ENCODE measurements around the gene SNTA1. TPM values are rescaled to one million over a fixed set of nuclear protein-coding genes. Genes with fewer than 3 reads are reported as not detected.

The SNTA1 gene
- polyA plus RNA-seq, 1 of the 3 experiments (the other 2 are of a cell fraction): 11.2 TPM

DNA sequence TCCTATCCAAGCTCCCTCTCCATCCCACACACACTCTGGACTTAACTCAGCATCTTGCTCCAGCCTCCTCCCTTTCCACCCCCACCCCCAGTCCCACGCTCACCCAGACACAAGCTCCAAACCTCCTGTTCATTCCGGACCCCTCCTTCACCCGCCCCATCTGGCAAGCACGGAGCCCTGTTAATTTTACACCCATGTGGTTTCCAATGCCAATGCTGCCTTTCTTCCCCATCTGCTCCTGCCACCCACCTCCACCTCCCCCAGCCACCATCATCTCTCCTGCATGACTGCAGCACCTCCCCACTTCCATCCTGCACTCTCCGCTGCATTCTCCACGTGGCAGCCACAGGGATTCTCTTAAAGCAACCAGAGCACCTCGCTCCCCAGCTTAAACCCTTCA lies 32.3 kb downstream of the SNTA1 start:
- CTCF ChIA-PET: interaction anchor here (1.1 to 2.4 kb wide), 3 partner anchors 11 to 257 kb away, joined by 3 to 7 read pairs (median 3); no protein-coding TSS in a partner anchor

DNA sequence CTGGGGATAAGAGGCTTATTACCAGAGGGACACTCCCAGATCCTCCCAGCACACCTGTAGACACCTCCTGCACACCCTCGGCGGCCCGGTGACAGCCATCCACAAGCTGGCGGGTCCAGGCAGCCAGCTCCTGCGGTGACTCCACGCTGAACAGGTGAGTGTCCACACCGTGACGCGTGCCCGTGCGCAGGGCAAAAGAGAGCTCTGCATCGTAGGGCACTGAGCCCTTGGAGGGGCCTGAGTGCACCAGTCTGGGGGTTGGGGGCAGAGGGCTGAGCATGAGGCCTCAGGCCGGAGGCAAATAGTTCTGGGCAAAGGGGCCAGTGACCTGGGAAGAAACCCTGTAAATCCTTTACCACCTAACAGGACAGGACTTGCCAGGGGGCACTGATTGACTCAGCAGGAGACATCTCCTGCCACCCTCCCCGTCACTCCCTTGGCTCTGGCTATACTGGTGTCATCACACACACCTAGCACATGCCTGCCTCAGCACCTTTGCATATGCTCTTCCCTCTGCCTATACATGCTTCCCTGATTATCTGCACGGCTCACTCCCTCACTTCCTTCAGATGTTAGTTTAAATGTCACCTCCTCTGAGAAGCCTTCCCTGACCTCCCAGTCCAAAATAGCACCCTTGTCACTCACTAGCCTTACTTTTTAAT lies 33.4 kb downstream of the SNTA1 start:
- Histone ChIP-seq H3K36me3 (replicated peaks in 1 of 2; ENCODE audit: control insufficient read depth in 1 of 2, insufficient read depth in 2 of 2, low read length in 1 of 2) (peaks cover 4 to 8% of the 10 kb centered on the region in 2 experiments), H3K9ac (no peak overlapping the region), H3K9me3 (no peaks in the 10 kb centered on the region), H3K27me3 (ENCODE audit: insufficient read depth) (no peaks in the 10 kb centered on the region), H2AFZ (ENCODE audit: low read depth) (no peak overlapping the region), H3K27ac (ENCODE audit: low read depth in 2 of 2, low read length in 1 of 2) (no peak overlapping the region), H3K4me3 (ENCODE audit: low read depth in 2 of 2, low read length in 1 of 2) (no peak overlapping the region), H3K79me2 (ENCODE audit: insufficient read depth) (no peaks in the 10 kb centered on the region), H3F3A (replicated peaks; ENCODE audit: insufficient read depth) (no peaks in the 10 kb centered on the region), H3K4me2 (no peak overlapping the region), H3K9me2 (no peaks in the 10 kb centered on the region), H4K20me1 (ENCODE audit: insufficient read depth) (no peaks in the 10 kb centered on the region), H3K4me1 (ENCODE audit: control insufficient read depth in 1 of 2, insufficient read depth in 2 of 2, low read depth in 1 of 2, low read length in 1 of 2) (peaks cover 0 to 3% of the 10 kb centered on the region in 2 experiments; a peak in 1 of 4 replicates)
- TF ChIP-seq, protein P1, sequence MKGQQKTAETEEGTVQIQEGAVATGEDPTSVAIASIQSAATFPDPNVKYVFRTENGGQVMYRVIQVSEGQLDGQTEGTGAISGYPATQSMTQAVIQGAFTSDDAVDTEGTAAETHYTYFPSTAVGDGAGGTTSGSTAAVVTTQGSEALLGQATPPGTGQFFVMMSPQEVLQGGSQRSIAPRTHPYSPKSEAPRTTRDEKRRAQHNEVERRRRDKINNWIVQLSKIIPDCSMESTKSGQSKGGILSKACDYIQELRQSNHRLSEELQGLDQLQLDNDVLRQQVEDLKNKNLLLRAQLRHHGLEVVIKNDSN (IDR thresholded peaks at IDR 0.05; ENCODE audit: borderline replicate concordance, low read depth): no peak
- TF ChIP-seq, protein P2, sequence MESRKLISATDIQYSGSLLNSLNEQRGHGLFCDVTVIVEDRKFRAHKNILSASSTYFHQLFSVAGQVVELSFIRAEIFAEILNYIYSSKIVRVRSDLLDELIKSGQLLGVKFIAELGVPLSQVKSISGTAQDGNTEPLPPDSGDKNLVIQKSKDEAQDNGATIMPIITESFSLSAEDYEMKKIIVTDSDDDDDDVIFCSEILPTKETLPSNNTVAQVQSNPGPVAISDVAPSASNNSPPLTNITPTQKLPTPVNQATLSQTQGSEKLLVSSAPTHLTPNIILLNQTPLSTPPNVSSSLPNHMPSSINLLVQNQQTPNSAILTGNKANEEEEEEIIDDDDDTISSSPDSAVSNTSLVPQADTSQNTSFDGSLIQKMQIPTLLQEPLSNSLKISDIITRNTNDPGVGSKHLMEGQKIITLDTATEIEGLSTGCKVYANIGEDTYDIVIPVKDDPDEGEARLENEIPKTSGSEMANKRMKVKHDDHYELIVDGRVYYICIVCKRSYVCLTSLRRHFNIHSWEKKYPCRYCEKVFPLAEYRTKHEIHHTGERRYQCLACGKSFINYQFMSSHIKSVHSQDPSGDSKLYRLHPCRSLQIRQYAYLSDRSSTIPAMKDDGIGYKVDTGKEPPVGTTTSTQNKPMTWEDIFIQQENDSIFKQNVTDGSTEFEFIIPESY (IDR thresholded peaks at IDR 0.05; ENCODE audit: borderline replicate concordance, low read depth): no peak
- TF ChIP-seq NRF1 (IDR thresholded peaks at IDR 0.05; ENCODE audit: low read depth, low read length) (no peak), MXI1 (IDR thresholded peaks at IDR 0.05; ENCODE audit: low read depth, low read length) (no peak), POLR2AphosphoS5 (IDR thresholded peaks at IDR 0.05; ENCODE audit: low read depth, low read length) (no peak), TEAD4 (IDR thresholded peaks at IDR 0.05; ENCODE audit: borderline replicate concordance, insufficient read depth) (no peak), RAD21 (IDR thresholded peaks at IDR 0.05; ENCODE audit: low read length) (no peak), GATA2 (CRISPR knock-in tag; IDR thresholded peaks at IDR 0.05) (no peak), SIN3A (IDR thresholded peaks at IDR 0.05; ENCODE audit: borderline replicate concordance, low read depth, low read length) (no peak), RCOR1 (IDR thresholded peaks at IDR 0.05; ENCODE audit: low read length) (no peak), JUND (IDR thresholded peaks at IDR 0.05) (no peak), ELF1 (IDR thresholded peaks at IDR 0.05) (no peak), CHD2 (IDR thresholded peaks at IDR 0.05; ENCODE audit: low read length, partially characterized antibody) (no peak), MEF2A (IDR thresholded peaks at IDR 0.05; ENCODE audit: borderline replicate concordance, low read depth) (no peak)
- TF ChIP-seq, protein P3, sequence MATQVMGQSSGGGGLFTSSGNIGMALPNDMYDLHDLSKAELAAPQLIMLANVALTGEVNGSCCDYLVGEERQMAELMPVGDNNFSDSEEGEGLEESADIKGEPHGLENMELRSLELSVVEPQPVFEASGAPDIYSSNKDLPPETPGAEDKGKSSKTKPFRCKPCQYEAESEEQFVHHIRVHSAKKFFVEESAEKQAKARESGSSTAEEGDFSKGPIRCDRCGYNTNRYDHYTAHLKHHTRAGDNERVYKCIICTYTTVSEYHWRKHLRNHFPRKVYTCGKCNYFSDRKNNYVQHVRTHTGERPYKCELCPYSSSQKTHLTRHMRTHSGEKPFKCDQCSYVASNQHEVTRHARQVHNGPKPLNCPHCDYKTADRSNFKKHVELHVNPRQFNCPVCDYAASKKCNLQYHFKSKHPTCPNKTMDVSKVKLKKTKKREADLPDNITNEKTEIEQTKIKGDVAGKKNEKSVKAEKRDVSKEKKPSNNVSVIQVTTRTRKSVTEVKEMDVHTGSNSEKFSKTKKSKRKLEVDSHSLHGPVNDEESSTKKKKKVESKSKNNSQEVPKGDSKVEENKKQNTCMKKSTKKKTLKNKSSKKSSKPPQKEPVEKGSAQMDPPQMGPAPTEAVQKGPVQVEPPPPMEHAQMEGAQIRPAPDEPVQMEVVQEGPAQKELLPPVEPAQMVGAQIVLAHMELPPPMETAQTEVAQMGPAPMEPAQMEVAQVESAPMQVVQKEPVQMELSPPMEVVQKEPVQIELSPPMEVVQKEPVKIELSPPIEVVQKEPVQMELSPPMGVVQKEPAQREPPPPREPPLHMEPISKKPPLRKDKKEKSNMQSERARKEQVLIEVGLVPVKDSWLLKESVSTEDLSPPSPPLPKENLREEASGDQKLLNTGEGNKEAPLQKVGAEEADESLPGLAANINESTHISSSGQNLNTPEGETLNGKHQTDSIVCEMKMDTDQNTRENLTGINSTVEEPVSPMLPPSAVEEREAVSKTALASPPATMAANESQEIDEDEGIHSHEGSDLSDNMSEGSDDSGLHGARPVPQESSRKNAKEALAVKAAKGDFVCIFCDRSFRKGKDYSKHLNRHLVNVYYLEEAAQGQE (IDR thresholded peaks at IDR 0.05; ENCODE audit: low read depth, low read length): no peak
- TF ChIP-seq, protein P4, sequence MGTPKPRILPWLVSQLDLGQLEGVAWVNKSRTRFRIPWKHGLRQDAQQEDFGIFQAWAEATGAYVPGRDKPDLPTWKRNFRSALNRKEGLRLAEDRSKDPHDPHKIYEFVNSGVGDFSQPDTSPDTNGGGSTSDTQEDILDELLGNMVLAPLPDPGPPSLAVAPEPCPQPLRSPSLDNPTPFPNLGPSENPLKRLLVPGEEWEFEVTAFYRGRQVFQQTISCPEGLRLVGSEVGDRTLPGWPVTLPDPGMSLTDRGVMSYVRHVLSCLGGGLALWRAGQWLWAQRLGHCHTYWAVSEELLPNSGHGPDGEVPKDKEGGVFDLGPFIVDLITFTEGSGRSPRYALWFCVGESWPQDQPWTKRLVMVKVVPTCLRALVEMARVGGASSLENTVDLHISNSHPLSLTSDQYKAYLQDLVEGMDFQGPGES (IDR thresholded peaks at IDR 0.05; ENCODE audit: low read depth, low read length): no peak
- 96% methylated on average over 7 of the region's 15 CpGs for WGBS (ENCODE audit: low lambda C conversion rate)
- CTCF ChIA-PET: interaction anchor here (0.8 kb wide), 2 partner anchors 9 to 258 kb away, joined by 3 to 4 read pairs; partner anchors contain the start of gene CDK5RAP1
- POLR2A ChIA-PET: no interaction called here
- no peak for DNase-seq

More for the DNA sequence above, 32.3 kb downstream of the SNTA1 start:
- H3F3A ChIP-seq (replicated peaks; ENCODE audit: insufficient read depth): no peaks in the 10 kb centered on the region
- no peak overlapping the region for H3K9ac ChIP-seq
- no peak overlapping the region for H3K4me2 ChIP-seq
- TF ChIP-seq FOXM1 (IDR thresholded peaks at IDR 0.05; ENCODE audit: low read depth): no peak
- WGBS (ENCODE audit: low lambda C conversion rate): 90% methylated on average over 7 of the region's 7 CpGs
- no peaks in the 10 kb centered on the region for H3K9me3 ChIP-seq
- no peak overlapping the region for H2AFZ ChIP-seq (ENCODE audit: low read depth)
- H3K36me3 ChIP-seq (replicated peaks in 1 of 2; ENCODE audit: control insufficient read depth in 1 of 2, insufficient read depth in 2 of 2, low read length in 1 of 2): peaks cover 4 to 8% of the 10 kb centered on the region in 2 experiments
- no peaks in the 10 kb centered on the region for H4K20me1 ChIP-seq (ENCODE audit: insufficient read depth)
- H3K27me3 ChIP-seq (ENCODE audit: insufficient read depth): no peaks in the 10 kb centered on the region
- H3K9me2 ChIP-seq: no peaks in the 10 kb centered on the region
- H3K4me3 ChIP-seq (ENCODE audit: low read depth in 2 of 2, low read length in 1 of 2): no peak overlapping the region
- H3K27ac ChIP-seq (ENCODE audit: low read depth in 2 of 2, low read length in 1 of 2): no peak overlapping the region
- POLR2A ChIA-PET: no interaction called here
- peaks cover 0 to 3% of the 10 kb centered on the region in 2 experiments; a peak in 1 of 4 replicates for H3K4me1 ChIP-seq (ENCODE audit: control insufficient read depth in 1 of 2, insufficient read depth in 2 of 2, low read depth in 1 of 2, low read length in 1 of 2)
- H3K79me2 ChIP-seq (ENCODE audit: insufficient read depth): no peaks in the 10 kb centered on the region
- DNase-seq: no peak

All from SK-N-SH (cell line).